Nucleus accumbens (tissue), 56 donors: Measurements from ENCODE around the gene GNAL.

Experiments
- DNase-seq, 56 donors: peaks; one replicate each; lab custom pipeline; 2025; lab: John Stamatoyannopoulos, UW

Gene GNAL

GRCh38 chr18:11757084-11757590, 68.1 kb downstream of the GNAL start:
- no peak for DNase-seq

GRCh38 chr18:11759456-11759855, 70.4 kb downstream of the GNAL start:
- DNase-seq = no peak

- DNase-seq = no peak
These were observed 71.6 kb downstream of the GNAL start for GRCh38 chr18:11760498-11761167.

- DNase-seq = peak in 1 of 56 donors; percentile 32
These were observed 72.5 kb downstream of the GNAL start for GRCh38 chr18:11761553-11761952.

GRCh38 chr18:11762429-11762828, 73.4 kb downstream of the GNAL start:
- DNase-seq = no peak

GRCh38 chr18:11767329-11767728, 78.3 kb downstream of the GNAL start:
- DNase-seq = no peak

- no peak for DNase-seq
These were observed 78.9 kb downstream of the GNAL start for GRCh38 chr18:11767935-11768334.

GRCh38 chr18:11775436-11776174, 86.5 kb downstream of the GNAL start:
- DNase-seq = no peak

GRCh38 chr18:11780042-11780441, 91.0 kb downstream of the GNAL start:
- DNase-seq = no peak

- no peak for DNase-seq
These were observed 94.8 kb downstream of the GNAL start for GRCh38 chr18:11783716-11784331.

GRCh38 chr18:11784674-11785304, 95.7 kb downstream of the GNAL start:
- peak in 2 of 56 donors; percentile 15 to 20 for DNase-seq

- peak in 32 of 56 donors; percentile 5 to 78 (median 37) for DNase-seq
These were observed 96.5 kb downstream of the GNAL start for GRCh38 chr18:11785444-11786055.

- no peak for DNase-seq
These were observed 100.8 kb downstream of the GNAL start for GRCh38 chr18:11789716-11790510.

- DNase-seq = no peak
These were observed 102.1 kb downstream of the GNAL start for GRCh38 chr18:11791131-11791530.

- no peak for DNase-seq
These were observed 103.6 kb downstream of the GNAL start for GRCh38 chr18:11792632-11793031.

GRCh38 chr18:11794195-11794594, 105.1 kb downstream of the GNAL start:
- no peak for DNase-seq

- no peak for DNase-seq
These were observed 106.9 kb downstream of the GNAL start for GRCh38 chr18:11795916-11796315.

GRCh38 chr18:11798271-11798670, 109.2 kb downstream of the GNAL start:
- no peak for DNase-seq

- no peak for DNase-seq
These were observed 110.0 kb downstream of the GNAL start for GRCh38 chr18:11799066-11799465.
